SK-N-MC (cell line): ENCODE data around the gene BMPR1A.

Source experiments
- EZH2 ChIP-seq: fragments of 200-600 bp; sonication (generic); IDR thresholded peaks from one replicate; pipeline ENCODE4 v1.6.1; 2017; ENCODE audit warnings: antibody characterized with exemption
- FOXP2 ChIP-seq: optimal IDR thresholded peaks from 2 replicates; pipeline ENCODE3; 2011; ENCODE audit warnings: mild to moderate bottlenecking, moderate library complexity; ENCODE audit not compliant: insufficient read depth; ENCODE audit errors: extremely low read length, control extremely low read depth
- POLR2AphosphoS5 ChIP-seq: IDR thresholded peaks from 2 replicates; pipeline ENCODE4 v1.6.1; 2012; ENCODE audit warnings: mild to moderate bottlenecking, low read depth, low read length, borderline replicate concordance

DNA sequence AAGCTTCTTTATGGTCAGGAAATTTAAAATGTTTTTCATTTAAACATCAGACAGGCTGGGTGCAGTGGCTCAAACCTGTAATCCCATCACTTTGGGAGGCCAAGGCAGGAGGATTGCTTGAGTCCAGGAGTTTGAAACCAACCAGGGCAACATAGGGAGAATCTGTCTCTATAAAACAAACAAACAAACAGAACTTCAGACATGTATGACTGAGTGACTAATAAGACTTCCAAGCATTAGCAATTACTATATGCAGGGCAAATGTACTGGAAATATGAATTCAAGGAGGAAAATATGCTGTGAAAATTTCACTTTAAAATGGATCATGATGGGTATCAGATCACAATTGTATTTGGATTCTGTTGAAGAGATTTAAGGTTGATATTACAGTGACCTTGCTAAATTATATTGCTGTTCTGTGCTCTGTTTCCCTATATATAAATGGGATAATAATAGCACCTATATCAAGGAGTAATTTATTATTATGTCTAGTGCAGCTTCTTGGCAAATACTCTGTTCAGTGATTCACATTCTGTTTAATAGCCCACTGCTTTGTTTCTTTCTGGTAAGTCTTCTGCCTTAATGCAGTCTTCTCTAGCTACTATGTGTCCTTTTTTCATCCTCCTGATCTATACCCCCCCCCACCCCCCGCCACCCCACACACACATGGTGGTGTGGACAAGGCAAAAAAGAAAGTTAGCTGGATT lies 36.2 kb downstream of the BMPR1A start:
- no peak for TF ChIP-seq EZH2
- TF ChIP-seq POLR2AphosphoS5 = no peak
- TF ChIP-seq FOXP2 = no peak
